ENCODE measurements around the gene SASH1.

DNA sequence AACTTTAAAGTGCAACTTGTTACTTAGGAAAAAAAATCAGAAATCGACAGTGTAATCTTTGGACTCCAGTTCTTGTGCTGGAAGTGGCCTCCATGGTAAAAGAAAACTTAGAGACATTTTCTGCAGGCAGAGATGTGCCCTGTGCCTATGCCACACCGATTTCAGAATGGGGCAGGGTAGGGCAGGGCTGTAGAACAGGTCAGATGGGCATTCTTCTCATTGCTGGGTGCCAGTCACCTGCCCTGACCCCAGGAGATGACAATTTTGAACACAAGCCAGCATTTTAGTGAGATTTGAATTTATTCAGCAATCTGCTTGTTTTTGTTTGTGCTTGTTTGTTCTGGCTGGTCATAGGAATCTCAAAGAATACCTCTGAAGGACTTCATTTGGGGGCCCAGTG is 63.3 kb downstream of the SASH1 start:
- no peak for TF ChIP-seq TCF7L2 (IDR thresholded peaks at IDR 0.05; ENCODE audit: low read depth, low read length)
- TF ChIP-seq, protein P1, sequence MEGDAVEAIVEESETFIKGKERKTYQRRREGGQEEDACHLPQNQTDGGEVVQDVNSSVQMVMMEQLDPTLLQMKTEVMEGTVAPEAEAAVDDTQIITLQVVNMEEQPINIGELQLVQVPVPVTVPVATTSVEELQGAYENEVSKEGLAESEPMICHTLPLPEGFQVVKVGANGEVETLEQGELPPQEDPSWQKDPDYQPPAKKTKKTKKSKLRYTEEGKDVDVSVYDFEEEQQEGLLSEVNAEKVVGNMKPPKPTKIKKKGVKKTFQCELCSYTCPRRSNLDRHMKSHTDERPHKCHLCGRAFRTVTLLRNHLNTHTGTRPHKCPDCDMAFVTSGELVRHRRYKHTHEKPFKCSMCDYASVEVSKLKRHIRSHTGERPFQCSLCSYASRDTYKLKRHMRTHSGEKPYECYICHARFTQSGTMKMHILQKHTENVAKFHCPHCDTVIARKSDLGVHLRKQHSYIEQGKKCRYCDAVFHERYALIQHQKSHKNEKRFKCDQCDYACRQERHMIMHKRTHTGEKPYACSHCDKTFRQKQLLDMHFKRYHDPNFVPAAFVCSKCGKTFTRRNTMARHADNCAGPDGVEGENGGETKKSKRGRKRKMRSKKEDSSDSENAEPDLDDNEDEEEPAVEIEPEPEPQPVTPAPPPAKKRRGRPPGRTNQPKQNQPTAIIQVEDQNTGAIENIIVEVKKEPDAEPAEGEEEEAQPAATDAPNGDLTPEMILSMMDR (IDR thresholded peaks at IDR 0.05): no peak
- TF ChIP-seq SIN3A (IDR thresholded peaks at IDR 0.05; ENCODE audit: borderline replicate concordance, insufficient read depth, low read depth, low read length): no peak
- TF ChIP-seq POLR2AphosphoS5 (IDR thresholded peaks at IDR 0.05; ENCODE audit: low read depth, low read length): no peak
- TF ChIP-seq, protein P2, sequence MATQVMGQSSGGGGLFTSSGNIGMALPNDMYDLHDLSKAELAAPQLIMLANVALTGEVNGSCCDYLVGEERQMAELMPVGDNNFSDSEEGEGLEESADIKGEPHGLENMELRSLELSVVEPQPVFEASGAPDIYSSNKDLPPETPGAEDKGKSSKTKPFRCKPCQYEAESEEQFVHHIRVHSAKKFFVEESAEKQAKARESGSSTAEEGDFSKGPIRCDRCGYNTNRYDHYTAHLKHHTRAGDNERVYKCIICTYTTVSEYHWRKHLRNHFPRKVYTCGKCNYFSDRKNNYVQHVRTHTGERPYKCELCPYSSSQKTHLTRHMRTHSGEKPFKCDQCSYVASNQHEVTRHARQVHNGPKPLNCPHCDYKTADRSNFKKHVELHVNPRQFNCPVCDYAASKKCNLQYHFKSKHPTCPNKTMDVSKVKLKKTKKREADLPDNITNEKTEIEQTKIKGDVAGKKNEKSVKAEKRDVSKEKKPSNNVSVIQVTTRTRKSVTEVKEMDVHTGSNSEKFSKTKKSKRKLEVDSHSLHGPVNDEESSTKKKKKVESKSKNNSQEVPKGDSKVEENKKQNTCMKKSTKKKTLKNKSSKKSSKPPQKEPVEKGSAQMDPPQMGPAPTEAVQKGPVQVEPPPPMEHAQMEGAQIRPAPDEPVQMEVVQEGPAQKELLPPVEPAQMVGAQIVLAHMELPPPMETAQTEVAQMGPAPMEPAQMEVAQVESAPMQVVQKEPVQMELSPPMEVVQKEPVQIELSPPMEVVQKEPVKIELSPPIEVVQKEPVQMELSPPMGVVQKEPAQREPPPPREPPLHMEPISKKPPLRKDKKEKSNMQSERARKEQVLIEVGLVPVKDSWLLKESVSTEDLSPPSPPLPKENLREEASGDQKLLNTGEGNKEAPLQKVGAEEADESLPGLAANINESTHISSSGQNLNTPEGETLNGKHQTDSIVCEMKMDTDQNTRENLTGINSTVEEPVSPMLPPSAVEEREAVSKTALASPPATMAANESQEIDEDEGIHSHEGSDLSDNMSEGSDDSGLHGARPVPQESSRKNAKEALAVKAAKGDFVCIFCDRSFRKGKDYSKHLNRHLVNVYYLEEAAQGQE (IDR thresholded peaks at IDR 0.05; ENCODE audit: insufficient read depth in 1 of 2, low read depth in 2 of 2, low read length in 1 of 2): no peak
